ENCODE measurements around the gene LPIN1. TPM values are rescaled to one million over a fixed set of nuclear protein-coding genes. Genes with fewer than 3 reads are reported as not detected.
"Not testable (repeated sequence)": the region's sequence is repeated elsewhere in the genome, so short reads cannot be mapped to it uniquely, and the experiment has no call there.

LPIN1 gene
- total RNA-seq, 1 donor = 62.2 TPM

DNA sequence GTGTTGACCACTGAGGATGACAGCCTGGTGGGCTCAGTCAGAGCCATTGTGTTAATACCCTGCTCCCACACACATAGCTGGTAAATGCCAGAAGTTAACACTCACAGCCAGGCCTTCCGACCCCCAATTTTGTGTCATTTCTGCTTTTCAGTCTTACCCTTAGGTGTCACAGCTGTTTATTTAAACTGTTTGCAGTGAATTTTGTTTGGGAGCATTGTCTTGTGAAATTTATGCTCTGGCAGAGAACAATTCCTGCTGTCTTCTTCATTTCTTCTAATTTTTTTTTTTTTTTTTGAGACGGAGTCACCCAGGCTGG lies 8.2 kb downstream of the LPIN1 start:
- H3K4me3 ChIP-seq (ENCODE audit: low read depth, low read length) = no peak overlapping the region
- TF ChIP-seq, protein P1, sequence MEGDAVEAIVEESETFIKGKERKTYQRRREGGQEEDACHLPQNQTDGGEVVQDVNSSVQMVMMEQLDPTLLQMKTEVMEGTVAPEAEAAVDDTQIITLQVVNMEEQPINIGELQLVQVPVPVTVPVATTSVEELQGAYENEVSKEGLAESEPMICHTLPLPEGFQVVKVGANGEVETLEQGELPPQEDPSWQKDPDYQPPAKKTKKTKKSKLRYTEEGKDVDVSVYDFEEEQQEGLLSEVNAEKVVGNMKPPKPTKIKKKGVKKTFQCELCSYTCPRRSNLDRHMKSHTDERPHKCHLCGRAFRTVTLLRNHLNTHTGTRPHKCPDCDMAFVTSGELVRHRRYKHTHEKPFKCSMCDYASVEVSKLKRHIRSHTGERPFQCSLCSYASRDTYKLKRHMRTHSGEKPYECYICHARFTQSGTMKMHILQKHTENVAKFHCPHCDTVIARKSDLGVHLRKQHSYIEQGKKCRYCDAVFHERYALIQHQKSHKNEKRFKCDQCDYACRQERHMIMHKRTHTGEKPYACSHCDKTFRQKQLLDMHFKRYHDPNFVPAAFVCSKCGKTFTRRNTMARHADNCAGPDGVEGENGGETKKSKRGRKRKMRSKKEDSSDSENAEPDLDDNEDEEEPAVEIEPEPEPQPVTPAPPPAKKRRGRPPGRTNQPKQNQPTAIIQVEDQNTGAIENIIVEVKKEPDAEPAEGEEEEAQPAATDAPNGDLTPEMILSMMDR (IDR thresholded peaks at IDR 0.05; ENCODE audit: insufficient read depth, low read depth, low read length) = no peak
- DNase-seq (ENCODE audit: low read depth) = no peak

DNA sequence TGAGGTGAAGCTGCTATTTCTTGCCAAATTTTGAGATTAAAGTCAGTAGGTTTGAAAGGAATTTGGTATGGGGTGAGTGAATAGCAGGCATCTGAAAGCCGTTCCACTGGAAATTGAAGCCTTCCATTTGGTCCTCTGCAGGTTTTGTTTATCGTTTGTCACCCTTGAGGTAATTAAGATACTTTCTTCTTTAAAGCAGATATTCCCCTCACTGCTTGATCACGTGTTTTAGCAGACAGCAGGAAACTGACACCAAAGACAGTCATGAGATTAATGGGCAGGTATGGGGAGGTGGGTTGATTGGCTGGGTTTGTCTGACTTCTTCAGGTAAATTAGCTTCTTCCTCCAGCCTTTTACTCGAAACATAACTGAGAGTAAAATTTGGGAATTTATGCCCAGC lies 10.7 kb downstream of the LPIN1 start:
- H3K4me3 ChIP-seq (ENCODE audit: low read depth, low read length) = no peak overlapping the region
- no peak for DNase-seq (ENCODE audit: low read depth)
- TF ChIP-seq, protein P1 (IDR thresholded peaks at IDR 0.05; ENCODE audit: insufficient read depth, low read depth, low read length) = no peak

DNA sequence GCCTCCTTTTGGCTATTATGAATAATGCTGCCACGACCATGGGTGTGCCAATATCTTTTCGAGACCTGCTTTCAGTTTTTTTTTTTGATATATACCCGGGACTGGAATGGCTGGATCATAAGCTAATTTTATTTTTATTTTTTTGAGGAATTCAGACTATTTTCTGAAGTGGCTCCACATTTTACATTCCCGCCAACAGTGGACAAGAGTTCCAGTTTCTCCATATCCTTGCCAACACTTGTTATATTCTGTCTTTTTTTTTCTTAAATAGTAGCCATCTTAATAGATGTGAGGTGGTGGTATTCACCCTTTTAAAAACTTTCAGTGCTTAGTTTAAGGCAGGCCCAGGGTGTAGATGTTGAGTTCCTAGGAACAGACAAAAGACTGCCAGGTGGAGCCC lies 11.8 kb downstream of the LPIN1 start:
- no peak overlapping the region for H3K4me3 ChIP-seq (ENCODE audit: low read depth, low read length)
- TF ChIP-seq, protein P1 (IDR thresholded peaks at IDR 0.05; ENCODE audit: insufficient read depth, low read depth, low read length) = no peak
- DNase-seq (ENCODE audit: low read depth) = no peak

DNA sequence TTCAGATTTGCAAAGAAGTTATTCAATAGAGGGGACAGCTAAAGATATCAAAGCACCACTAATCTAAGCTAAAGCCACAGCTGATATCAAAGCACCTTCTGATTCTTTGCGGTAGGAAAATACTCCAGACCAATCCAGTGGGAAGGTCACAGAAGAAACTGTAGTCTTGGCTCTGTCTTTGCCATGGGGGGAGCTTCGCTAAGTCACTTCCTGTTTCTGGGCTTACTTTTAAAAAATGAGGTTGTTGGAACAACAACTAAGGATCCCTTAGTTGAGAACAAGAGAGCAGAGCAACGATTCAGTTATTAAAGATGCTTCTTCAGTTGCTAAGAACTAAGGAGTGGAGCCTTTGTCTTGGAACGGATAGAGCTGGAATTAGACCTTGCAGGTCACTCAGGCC lies 12.2 kb downstream of the LPIN1 start:
- TF ChIP-seq, protein P1 (IDR thresholded peaks at IDR 0.05; ENCODE audit: insufficient read depth, low read depth, low read length) = no peak
- DNase-seq (ENCODE audit: low read depth) = no peak

DNA sequence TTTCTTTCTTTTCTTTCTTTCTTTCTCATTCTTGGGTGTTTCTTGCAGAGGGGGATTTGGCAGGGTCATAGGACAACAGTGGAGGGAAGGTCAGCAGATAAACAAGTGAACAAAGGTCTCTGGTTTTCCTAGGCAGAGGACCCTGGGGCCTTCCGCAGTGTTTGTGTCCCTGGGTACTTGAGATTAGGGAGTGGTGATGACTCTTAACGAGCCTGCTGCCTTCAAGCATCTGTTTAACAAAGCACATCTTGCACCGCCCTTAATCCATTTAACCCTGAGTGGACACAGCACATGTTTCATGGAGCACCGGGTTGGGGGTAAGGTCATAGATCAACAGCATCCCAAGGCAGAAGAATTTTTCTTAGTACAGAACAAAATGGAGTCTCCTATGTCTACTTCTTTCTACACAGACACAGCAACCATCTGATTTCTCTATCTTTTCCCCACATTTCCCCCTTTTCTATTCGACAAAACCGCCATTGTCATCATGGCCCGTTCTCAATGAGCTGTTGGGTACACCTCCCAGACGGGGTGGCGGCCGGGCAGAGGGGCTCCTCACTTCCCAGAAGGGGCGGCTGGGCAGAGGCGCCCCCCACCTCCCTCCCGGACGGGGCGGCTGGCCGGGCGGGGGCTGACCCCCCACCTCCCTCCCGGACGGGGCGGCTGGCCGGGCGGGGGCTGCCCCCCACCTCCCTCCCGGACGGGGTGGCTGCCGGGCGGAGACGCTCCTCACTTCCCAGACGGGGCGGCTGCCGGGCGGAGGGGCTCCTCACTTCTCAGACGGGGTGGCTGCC lies 12.9 kb downstream of the LPIN1 start:
- DNase-seq (ENCODE audit: low read depth); H3K4me3 ChIP-seq (ENCODE audit: low read depth, low read length): not testable (repeated sequence)

More for the DNA sequence above, 12.2 kb downstream of the LPIN1 start:
- H3K4me3 ChIP-seq (ENCODE audit: low read depth, low read length) = no peak overlapping the region

DNA sequence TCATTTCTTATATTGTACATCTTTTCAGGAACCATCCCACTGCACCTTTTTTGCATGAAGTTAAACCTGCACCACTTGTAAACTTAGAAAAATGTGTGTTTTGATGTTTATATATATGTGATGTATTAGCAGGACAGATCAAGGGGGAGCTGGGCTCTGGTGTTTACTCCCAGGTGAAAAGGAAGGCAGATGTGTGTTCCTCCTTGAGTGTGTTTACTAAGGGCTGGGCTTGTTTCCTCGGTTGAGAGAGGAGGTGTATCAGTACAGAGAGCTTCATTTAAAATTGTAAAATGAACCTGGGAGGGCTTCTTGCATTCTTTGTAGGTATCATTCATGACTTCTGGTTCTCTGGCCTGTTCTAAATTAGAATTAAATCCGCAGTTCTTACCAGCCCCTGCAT lies 14.8 kb downstream of the LPIN1 start:
- TF ChIP-seq, protein P1 (IDR thresholded peaks at IDR 0.05; ENCODE audit: insufficient read depth, low read depth, low read length) = no peak
- no peak for DNase-seq (ENCODE audit: low read depth)
- no peak overlapping the region for H3K4me3 ChIP-seq (ENCODE audit: low read depth, low read length)

DNA sequence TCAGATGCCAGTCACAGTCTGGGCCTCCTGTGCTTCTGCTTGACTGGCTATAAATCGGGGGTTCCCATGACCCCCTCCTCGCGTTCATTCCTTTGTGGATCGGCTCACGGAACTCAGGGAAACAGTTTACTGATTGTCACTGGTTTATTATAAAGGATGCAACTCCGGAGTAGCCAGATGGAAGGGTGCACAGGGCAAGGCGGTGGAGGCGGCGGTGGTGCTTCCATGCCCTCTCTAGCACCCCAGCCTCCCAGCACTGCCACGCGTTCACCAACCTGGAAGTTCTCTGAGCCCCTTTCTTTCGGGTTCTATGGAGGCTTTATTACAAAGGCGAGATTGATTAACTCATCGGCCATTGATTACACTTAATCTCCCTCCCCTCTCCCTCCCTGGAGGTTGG lies 15.6 kb downstream of the LPIN1 start:
- H3K4me3 ChIP-seq (ENCODE audit: low read depth, low read length) = no peak overlapping the region
- TF ChIP-seq, protein P1 (IDR thresholded peaks at IDR 0.05; ENCODE audit: insufficient read depth, low read depth, low read length) = no peak
- DNase-seq (ENCODE audit: low read depth) = no peak

All from fibroblast of villous mesenchyme (primary cell).